OCI-LY7 (cell line): Measurements from ENCODE around the gene LCT. TPM values are rescaled to one million over a fixed set of nuclear protein-coding genes. Genes with fewer than 3 reads are reported as not detected.
"Not testable (repeated sequence)": the region's sequence is repeated elsewhere in the genome, so short reads cannot be mapped to it uniquely, and the experiment has no call there.

Experiments used
- BruUV-seq: library from RNA; stranded (reverse); fragments of 400-500 nt; replicated peaks from 2 replicates; lab custom pipeline; 2021; lab: Mats Ljungman, UMichigan
- CTCF ChIA-PET: fragments of 300-600 bp; sonication (Branson Sonifier 250); formaldehyde crosslinking; loops from one replicate; lab custom pipeline; 2022; ENCODE audit warnings: antibody characterized with exemption; ENCODE audit not compliant: unreplicated experiment; lab: Charles Lee
- POLR2A ChIA-PET: fragments of 300-600 bp; sonication (Branson Sonifier 250); formaldehyde crosslinking; loops from one replicate; lab custom pipeline; 2022; ENCODE audit warnings: antibody characterized with exemption; lab: Charles Lee
- DNase-seq: peaks from one replicate; pipeline ENCODE4 v3.0.0-alpha.2; 2015; ENCODE audit warnings: low spot score
- H2AFZ ChIP-seq: fragments of 200-600 bp; sonication (generic), shearing (Covaris generic); 2 replicates; pipeline ENCODE4 v1.6.1; 2014; ENCODE audit warnings: mild to moderate bottlenecking, antibody characterized with exemption, low read length, moderate library complexity
- H3K27ac ChIP-seq: fragments of 200-600 bp; sonication (generic); 2 replicates; pipeline ENCODE4 v1.5.1; 2014; ENCODE audit warnings: mixed run types, low read depth, mild to moderate bottlenecking, moderate library complexity, low read length, inconsistent platforms; ENCODE audit not compliant: poor library complexity, severe bottlenecking
- H3K36me3 ChIP-seq: fragments of 200-600 bp; sonication (generic); 2 replicates; pipeline ENCODE4 v1.6.1; 2014; ENCODE audit warnings: mild to moderate bottlenecking, antibody characterized with exemption, low read length, moderate library complexity, mixed read lengths; ENCODE audit not compliant: insufficient read depth
- H3K4me1 ChIP-seq: fragments of 200-600 bp; sonication (generic); 2 replicates; pipeline ENCODE4 v1.5.1; 2014; ENCODE audit warnings: mild to moderate bottlenecking, low read length; ENCODE audit not compliant: insufficient read depth, poor library complexity, severe bottlenecking
- H3K4me2 ChIP-seq: fragments of 200-600 bp; sonication (generic); 2 replicates; pipeline ENCODE4 v1.6.1; 2014; ENCODE audit warnings: mild to moderate bottlenecking, low read length
- H3K4me3 ChIP-seq: fragments of 200-600 bp; sonication (generic); 2 replicates; pipeline ENCODE4 v1.5.1; 2014; ENCODE audit warnings: mild to moderate bottlenecking, low read depth, low read length; ENCODE audit not compliant: poor library complexity, severe bottlenecking
- H3K79me2 ChIP-seq: fragments of 200-600 bp; sonication (generic); 2 replicates; pipeline ENCODE4 v1.6.1; 2016; ENCODE audit warnings: low read depth, mild to moderate bottlenecking, low read length, moderate library complexity, mixed read lengths; ENCODE audit not compliant: insufficient read depth
- H3K9me2 ChIP-seq: fragments of 200-600 bp; sonication (generic); 2 replicates; pipeline ENCODE4 v1.6.1; 2016; ENCODE audit warnings: mild to moderate bottlenecking, low read length, mixed read lengths; ENCODE audit not compliant: insufficient read depth
- H3K9me3 ChIP-seq: fragments of 200-600 bp; sonication (generic); 2 replicates; pipeline ENCODE4 v1.6.1; 2014; ENCODE audit warnings: mild to moderate bottlenecking, mixed run types, low read length, mixed read lengths
- H4K20me1 ChIP-seq: fragments of 200-600 bp; sonication (generic); 2 replicates; pipeline ENCODE4 v1.6.1; 2014; ENCODE audit warnings: mild to moderate bottlenecking, antibody characterized with exemption, low read length, moderate library complexity, mixed read lengths; ENCODE audit not compliant: insufficient read depth
- EZH2phosphoT487 ChIP-seq: fragments of 200-600 bp; sonication (generic); IDR thresholded peaks from 2 replicates; pipeline ENCODE4 v1.6.1; 2018; ENCODE audit warnings: low read depth, borderline replicate concordance, mild to moderate bottlenecking, mixed run types, antibody characterized with exemption, low read length, moderate library complexity, mixed read lengths
- intact Hi-C: fragments of 100-400 bp; cut with micrococcal nuclease; formaldehyde crosslinking; loops from one replicate; pipeline ENCODE4 v1.10.0; 2022; ENCODE audit not compliant: unreplicated experiment
- total RNA-seq, 2 experiments: library from RNA; depleted of rRNA in 1 of 2; stranded (reverse); fragments of >200 nt in 1 of 2; shearing (Covaris generic) in 1 of 2; gene quantifications; 2 replicates each; pipeline ENCODE4 v1.2.3, GENCODE V29; 2014 to 2022
- TF ChIP-seq, protein P1 (sequence below): fragments of 200-600 bp; sonication (generic); conservative IDR thresholded peaks from 2 replicates; pipeline ENCODE4 v1.5.1; 2014; ENCODE audit warnings: mild to moderate bottlenecking, antibody characterized with exemption, low read length, moderate library complexity, mixed read lengths

LCT gene
- total RNA-seq, 2 experiments from 2014 or later: 0.15 to 0.54 TPM

DNA sequence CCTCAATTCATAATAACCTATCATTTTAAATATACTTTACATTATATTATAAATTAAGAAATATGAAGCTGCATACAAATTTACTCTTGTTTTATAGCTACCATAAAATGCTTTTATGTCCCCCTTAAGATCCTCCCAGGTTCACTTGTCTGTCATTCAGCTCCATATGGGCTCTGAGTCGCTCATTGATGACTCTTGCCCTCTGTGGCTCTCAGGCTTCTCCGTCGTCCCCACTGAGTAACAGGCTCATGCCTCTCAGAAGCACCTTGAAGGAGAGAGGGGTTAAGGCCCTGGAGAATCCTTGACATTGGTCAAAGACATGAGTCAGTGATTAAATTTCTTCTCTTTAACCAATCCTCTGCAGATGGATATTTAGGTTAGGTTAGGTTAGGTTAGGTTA lies 45.4 kb upstream of the LCT start:
- BruUV-seq: no TSS peak
- TF ChIP-seq, protein P1, sequence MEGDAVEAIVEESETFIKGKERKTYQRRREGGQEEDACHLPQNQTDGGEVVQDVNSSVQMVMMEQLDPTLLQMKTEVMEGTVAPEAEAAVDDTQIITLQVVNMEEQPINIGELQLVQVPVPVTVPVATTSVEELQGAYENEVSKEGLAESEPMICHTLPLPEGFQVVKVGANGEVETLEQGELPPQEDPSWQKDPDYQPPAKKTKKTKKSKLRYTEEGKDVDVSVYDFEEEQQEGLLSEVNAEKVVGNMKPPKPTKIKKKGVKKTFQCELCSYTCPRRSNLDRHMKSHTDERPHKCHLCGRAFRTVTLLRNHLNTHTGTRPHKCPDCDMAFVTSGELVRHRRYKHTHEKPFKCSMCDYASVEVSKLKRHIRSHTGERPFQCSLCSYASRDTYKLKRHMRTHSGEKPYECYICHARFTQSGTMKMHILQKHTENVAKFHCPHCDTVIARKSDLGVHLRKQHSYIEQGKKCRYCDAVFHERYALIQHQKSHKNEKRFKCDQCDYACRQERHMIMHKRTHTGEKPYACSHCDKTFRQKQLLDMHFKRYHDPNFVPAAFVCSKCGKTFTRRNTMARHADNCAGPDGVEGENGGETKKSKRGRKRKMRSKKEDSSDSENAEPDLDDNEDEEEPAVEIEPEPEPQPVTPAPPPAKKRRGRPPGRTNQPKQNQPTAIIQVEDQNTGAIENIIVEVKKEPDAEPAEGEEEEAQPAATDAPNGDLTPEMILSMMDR: no peak
- TF ChIP-seq EZH2phosphoT487: no peak

DNA sequence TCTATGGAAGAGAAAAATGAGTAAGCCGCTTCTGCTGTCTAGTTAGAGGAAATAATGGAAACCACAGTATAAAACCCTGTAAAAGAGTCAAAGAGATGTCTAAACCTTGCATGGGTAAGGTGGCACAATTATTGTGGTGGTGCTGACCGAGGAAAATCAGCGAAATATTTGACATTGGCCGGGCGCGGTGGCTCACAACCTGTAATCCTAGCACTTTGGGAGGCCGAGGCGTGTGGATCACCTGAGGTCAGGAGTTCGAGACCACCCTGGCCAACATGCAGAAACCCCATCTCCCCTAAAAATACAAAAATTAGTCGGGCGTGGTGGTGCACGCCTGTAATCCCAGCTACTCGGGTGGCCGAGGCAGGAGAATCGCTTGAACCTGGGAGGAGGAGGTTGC lies 39.8 kb upstream of the LCT start:
- peaks cover 40% of the 10 kb centered on the region for H3K36me3 ChIP-seq
- peaks cover 28% of the 10 kb centered on the region for H4K20me1 ChIP-seq
- H3K4me3 ChIP-seq: peak overlapping the region; percentile 84
- CTCF ChIA-PET, H3K9me2 ChIP-seq, DNase-seq, H3K9me3 ChIP-seq: not testable (repeated sequence)
- peak overlapping the region; percentile 57 for H3K4me2 ChIP-seq
- intact Hi-C loops: loop anchor here (1.0 kb wide), 1 partner anchor 508 kb away; no protein-coding TSS in a partner anchor
- peak overlapping the region; percentile 38 for H3K27ac ChIP-seq
- H2AFZ ChIP-seq: peak overlapping the region; percentile 86
- H3K79me2 ChIP-seq: peaks cover 42% of the 10 kb centered on the region
- TSS peak; percentile 87 for BruUV-seq
- H3K4me1 ChIP-seq: peaks cover 26% of the 10 kb centered on the region
- POLR2A ChIA-PET: interaction anchor here (0.6 to 1.8 kb wide), 13 partner anchors 11 to 854 kb away, joined by 3 to 8 read pairs (median 4); no protein-coding TSS in a partner anchor

More for the DNA sequence above, 45.4 kb upstream of the LCT start:
- DNase-seq: no peak
- ChIA-PET POLR2A (interaction anchor here (0.6 to 1.5 kb wide), 4 partner anchors 11 to 500 kb away, joined by 3 to 5 read pairs (median 4); no protein-coding TSS in a partner anchor), CTCF (no interaction called here)
- no peaks in the 10 kb centered on the region for H3K36me3 ChIP-seq
- no peaks in the 10 kb centered on the region for H4K20me1 ChIP-seq
- no peak overlapping the region for H3K27ac ChIP-seq
- H2AFZ ChIP-seq: no peak overlapping the region
- H3K4me1 ChIP-seq: no peaks in the 10 kb centered on the region
- no peak overlapping the region for H3K4me3 ChIP-seq
- H3K9me2 ChIP-seq: no peaks in the 10 kb centered on the region
- intact Hi-C loops: no loop called here
- no peak overlapping the region for H3K4me2 ChIP-seq
- H3K9me3 ChIP-seq: no peaks in the 10 kb centered on the region
- H3K79me2 ChIP-seq: no peaks in the 10 kb centered on the region

DNA sequence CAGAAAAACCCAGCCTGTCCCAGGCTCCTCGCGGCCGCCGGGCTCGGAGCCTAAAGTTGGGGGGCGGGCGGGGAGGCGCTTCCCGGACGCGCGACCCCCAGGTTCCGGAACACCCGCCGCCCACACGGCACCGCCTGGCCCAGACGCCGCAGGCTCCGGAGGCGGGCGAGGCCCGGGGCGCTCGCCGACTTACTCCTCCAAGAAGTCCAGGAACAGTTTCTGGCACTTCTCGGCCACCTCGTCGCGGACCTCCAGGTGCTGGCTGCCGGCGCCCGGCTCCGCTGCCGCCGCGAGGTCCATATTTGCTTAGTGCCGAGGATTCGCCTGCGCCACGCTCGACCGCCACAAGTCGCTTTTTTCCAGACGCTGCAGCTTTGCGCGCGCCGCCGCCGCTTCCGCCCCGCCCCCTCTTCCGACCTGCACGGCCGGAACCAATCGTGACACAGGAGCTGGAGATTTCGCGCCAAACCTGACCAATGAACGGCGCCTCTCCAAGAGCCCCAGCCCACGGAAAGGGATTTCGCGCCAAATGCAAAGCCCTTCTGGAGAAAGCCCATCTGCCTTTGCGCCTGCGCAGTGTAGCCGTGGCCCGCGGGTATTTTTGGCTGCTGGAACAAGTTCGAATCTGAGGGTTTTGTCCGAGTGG lies 39.2 kb upstream of the LCT start, which contains the start of gene MCM6:
Gene MCM6 (minus strand): TSS at position 378 of the 646 bp plus-strand sequence. CDS start 78 bp downstream, at position 300.
- POLR2A ChIA-PET: interaction anchor here (0.6 to 1.9 kb wide), 17 partner anchors 10 to 854 kb away, joined by 3 to 8 read pairs (median 4); no protein-coding TSS in a partner anchor
- H3K4me3 ChIP-seq: peak within 1 kb of the TSS; percentile 84
- peaks cover 28% of the 10 kb centered on the region for H4K20me1 ChIP-seq
- peaks cover 26% of the 10 kb centered on the region for H3K4me1 ChIP-seq
- intact Hi-C loops: loop anchor here (1.0 kb wide), 1 partner anchor 508 kb away; no protein-coding TSS in a partner anchor
- peak within 1 kb of the TSS; percentile 77 for H3K4me2 ChIP-seq
- BruUV-seq: no TSS peak
- H3K9me2 ChIP-seq: no peaks in the 10 kb centered on the region
- peaks cover 48% of the 10 kb centered on the region for H3K79me2 ChIP-seq
- CTCF ChIA-PET: no interaction called here
- TF ChIP-seq EZH2phosphoT487: no peak
- TF ChIP-seq, protein P1: 0 out of 2 replicates have a peak, but pooled peaks have one; percentile 15
- H3K36me3 ChIP-seq: peaks cover 46% of the 10 kb centered on the region
- DNase-seq: peak; percentile 100
- H2AFZ ChIP-seq: peak within 1 kb of the TSS; percentile 86
- H3K27ac ChIP-seq: peak within 1 kb of the TSS; percentile 62
- H3K9me3 ChIP-seq: no peaks in the 10 kb centered on the region
